Measurements from ENCODE around the gene PTPRR.

DNA sequence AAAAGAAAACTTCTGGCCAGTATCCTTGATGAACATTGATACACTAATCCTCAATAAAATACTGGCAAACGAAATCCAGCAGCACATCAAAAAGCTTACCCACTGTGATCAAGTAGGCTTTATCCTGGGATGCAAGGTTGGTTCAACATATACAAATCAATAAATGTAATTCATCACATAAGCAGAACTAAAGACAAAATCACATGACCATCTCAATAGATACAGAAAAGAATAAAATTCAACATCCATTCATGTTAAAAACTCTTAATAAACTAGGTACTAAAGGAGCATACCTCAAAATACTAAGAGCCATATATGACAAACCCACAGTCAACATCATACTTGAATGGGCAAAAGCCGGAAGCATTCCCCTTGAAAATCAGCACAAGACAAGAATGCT, 211.5 kb downstream of the PTPRR start:
- TF ChIP-seq, protein P1, sequence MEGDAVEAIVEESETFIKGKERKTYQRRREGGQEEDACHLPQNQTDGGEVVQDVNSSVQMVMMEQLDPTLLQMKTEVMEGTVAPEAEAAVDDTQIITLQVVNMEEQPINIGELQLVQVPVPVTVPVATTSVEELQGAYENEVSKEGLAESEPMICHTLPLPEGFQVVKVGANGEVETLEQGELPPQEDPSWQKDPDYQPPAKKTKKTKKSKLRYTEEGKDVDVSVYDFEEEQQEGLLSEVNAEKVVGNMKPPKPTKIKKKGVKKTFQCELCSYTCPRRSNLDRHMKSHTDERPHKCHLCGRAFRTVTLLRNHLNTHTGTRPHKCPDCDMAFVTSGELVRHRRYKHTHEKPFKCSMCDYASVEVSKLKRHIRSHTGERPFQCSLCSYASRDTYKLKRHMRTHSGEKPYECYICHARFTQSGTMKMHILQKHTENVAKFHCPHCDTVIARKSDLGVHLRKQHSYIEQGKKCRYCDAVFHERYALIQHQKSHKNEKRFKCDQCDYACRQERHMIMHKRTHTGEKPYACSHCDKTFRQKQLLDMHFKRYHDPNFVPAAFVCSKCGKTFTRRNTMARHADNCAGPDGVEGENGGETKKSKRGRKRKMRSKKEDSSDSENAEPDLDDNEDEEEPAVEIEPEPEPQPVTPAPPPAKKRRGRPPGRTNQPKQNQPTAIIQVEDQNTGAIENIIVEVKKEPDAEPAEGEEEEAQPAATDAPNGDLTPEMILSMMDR (IDR thresholded peaks at IDR 0.05; ENCODE audit: low read depth, low read length, missing input control), result no peak
- TF ChIP-seq, protein P2, sequence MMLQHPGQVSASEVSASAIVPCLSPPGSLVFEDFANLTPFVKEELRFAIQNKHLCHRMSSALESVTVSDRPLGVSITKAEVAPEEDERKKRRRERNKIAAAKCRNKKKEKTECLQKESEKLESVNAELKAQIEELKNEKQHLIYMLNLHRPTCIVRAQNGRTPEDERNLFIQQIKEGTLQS (IDR thresholded peaks at IDR 0.05), result no peak
- TF ChIP-seq GABPA (IDR thresholded peaks at IDR 0.05 in 1 of 2, conservative IDR thresholded peaks at IDR 0.05 in 1 of 2) (no peak), RAD21 (IDR thresholded peaks at IDR 0.05) (no peak)

Measured in liver (tissue), 3 donors.